ENCODE measurements around the gene ENTPD8. TPM values are rescaled to one million over a fixed set of nuclear protein-coding genes. Genes with fewer than 3 reads are reported as not detected.
"Not testable (repeated sequence)": the region's sequence is repeated elsewhere in the genome, so short reads cannot be mapped to it uniquely, and the experiment has no call there.

Gene ENTPD8
- total and polyA plus RNA-seq, 9 donors = 0.18 to 1.2 (median 0.39) TPM

DNA sequence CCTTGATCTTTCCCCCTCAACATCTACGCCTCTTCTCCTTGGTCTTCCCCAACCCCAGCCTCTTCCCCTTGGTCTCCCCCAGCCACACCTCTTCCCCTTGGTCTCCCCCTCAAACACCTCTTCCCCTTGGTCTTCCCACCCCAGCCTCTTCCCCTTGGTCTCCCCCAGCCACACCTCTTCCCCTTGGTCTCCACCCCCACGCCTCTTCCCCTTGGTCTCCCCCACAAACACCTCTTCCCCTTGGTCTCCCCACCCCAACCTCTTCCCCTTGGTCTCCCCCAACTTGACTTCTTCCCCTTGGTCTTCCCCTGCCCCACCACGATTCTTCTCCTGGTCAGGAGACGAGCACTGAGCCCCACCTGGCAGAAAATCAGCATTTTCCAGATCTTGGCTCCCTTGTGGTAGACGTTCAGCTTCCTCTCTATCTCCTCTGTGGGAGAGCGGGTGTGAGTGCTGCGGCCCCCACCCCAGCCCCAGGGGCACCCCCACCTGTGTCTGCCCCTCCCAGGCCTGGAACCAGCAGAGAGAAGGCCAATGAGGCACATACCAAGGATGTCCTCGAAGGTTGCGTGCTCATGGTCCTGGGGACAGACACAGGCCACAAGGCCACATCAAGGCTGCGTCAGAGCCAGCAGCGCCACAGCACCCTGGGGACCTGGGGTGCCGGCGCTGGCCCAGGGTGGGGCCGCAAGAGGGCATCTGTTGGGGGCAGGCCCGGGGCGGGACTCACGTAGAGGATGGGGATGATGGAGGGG is 11.0 kb upstream of the ENTPD8 start:
- peaks cover 36% of the 10 kb centered on the region for H3K36me3 ChIP-seq (ENCODE audit: control insufficient read depth, insufficient read depth, low read length)
- no peak overlapping the region for H3K27ac ChIP-seq (ENCODE audit: low read length)
- no peak for DNase-seq

DNA sequence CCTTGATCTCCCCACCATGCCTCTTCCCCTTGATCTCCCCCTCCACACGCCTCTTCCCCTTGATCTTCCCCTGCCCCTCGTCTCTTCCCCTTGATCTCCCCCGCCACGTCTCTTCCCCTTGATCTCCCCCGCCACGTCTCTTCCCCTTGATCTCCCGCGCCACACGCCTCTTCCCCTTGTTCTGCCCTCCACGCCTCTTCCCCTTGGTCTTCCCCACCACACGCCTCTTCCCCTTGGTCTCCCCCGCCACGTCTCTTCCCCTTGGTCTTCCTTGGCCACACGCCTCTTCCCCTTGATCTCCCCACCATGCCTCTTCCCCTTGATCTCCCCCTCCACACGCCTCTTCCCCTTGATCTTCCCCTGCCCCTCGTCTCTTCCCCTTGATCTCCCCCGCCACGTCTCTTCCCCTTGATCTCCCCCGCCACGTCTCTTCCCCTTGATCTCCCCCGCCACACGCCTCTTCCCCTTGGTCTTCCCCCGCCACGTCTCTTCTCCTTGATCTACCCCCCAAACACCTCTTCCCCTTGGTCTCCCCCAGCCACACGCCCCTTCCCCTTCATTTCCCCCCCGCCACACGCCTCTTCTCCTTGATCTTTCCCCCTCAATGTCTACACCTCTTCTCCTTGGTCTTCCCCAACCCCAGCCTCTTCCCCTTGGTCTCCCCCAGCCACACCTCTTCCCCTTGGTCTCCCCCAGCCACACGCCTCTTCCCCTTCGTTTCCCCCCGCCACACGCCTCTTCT is 10.3 kb upstream of the ENTPD8 start:
- not testable (repeated sequence) for DNase-seq; H3K4me3 ChIP-seq (ENCODE audit: low read length); H3K9me3 ChIP-seq (replicated peaks; ENCODE audit: control insufficient read depth, low read depth, low read length); H3K27me3 ChIP-seq (ENCODE audit: control insufficient read depth, insufficient read depth, low read length); H3K27ac ChIP-seq (ENCODE audit: low read length)
- WGBS (ENCODE audit: insufficient coverage) = 86% methylated on average over 7 of the region's 31 CpGs
- Histone ChIP-seq H3K4me1 (ENCODE audit: control insufficient read depth, insufficient read depth, low read length) (peaks cover 40% of the 10 kb centered on the region), H3K36me3 (ENCODE audit: control insufficient read depth, insufficient read depth, low read length) (peaks cover 29% of the 10 kb centered on the region)

More for the DNA sequence above, 11.0 kb upstream of the ENTPD8 start:
- Histone ChIP-seq H3K4me3 (ENCODE audit: low read length) (no peak overlapping the region), H3K9me3 (replicated peaks; ENCODE audit: control insufficient read depth, low read depth, low read length) (no peaks in the 10 kb centered on the region), H3K4me1 (ENCODE audit: control insufficient read depth, insufficient read depth, low read length) (peaks cover 34% of the 10 kb centered on the region), H3K27me3 (ENCODE audit: control insufficient read depth, insufficient read depth, low read length) (no peaks in the 10 kb centered on the region)
- 94% methylated on average over 15 of the region's 17 CpGs for WGBS (ENCODE audit: insufficient coverage)

DNA sequence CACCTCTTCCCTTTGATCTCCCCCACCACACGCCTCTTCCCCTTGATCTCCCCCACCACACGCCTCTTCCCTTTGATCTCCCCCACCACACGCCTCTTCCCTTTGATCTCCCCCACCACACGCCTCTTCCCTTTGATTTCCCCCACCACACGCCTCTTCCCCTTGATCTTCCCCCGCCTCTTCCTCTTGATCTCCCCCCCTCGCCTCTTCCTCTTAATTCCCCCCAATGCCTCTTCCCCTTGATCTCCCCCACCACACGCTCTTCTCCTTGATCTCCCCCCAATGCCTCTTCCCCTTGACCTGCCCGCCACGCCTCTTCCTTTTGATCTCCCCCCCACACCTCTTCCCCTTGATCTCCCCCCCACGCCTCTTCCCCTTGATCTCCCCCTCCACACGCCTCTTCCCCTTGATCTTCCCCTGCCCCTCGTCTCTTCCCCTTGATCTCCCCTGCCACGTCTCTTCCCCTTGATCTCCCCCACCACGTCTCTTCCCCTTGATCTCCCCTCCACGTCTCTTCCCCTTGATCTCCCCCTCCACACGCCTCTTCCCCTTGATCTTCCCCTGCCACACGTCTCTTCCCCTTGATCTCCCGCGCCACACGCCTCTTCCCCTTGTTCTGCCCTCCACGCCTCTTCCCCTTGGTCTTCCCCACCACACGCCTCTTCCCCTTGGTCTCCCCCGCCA is 9.5 kb upstream of the ENTPD8 start:
- not testable (repeated sequence) for DNase-seq; H3K27ac ChIP-seq (ENCODE audit: low read length); H3K9me3 ChIP-seq (replicated peaks; ENCODE audit: control insufficient read depth, low read depth, low read length); H3K4me3 ChIP-seq (ENCODE audit: low read length); H3K27me3 ChIP-seq (ENCODE audit: control insufficient read depth, insufficient read depth, low read length)
- WGBS (ENCODE audit: insufficient coverage) = 81% methylated on average over 10 of the region's 24 CpGs
- Histone ChIP-seq H3K4me1 (ENCODE audit: control insufficient read depth, insufficient read depth, low read length) (peaks cover 47% of the 10 kb centered on the region), H3K36me3 (ENCODE audit: control insufficient read depth, insufficient read depth, low read length) (peaks cover 26% of the 10 kb centered on the region)

DNA sequence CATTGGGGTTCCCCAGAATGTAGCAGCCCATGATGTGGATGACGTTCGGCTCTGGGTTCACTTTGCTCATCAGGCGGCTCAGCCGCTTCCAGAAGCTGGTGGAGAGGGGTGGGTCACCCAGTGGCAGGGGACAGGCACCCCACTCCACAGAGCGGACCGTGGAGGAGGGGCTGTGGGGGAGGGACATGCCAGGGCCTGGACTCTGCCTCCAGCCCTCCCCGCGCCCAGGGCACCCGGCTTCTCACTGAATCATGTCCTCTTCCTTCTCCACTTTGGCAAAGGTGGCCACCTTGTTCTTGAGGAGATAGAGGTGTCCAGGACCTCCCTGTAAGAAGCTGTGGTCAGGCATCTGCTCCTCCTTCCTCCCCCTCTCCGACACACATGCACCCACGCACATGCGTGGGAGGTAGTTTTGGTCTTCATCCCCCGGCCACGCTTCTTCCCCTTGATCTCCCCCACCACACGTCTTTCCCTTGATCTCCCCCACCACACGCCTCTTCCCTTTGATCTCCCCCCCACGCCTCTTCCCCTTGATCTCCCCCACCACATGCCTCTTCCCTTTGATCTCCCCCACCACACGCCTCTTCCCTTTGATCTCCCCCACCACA is 8.9 kb upstream of the ENTPD8 start:
- DNase-seq = no peak

DNA sequence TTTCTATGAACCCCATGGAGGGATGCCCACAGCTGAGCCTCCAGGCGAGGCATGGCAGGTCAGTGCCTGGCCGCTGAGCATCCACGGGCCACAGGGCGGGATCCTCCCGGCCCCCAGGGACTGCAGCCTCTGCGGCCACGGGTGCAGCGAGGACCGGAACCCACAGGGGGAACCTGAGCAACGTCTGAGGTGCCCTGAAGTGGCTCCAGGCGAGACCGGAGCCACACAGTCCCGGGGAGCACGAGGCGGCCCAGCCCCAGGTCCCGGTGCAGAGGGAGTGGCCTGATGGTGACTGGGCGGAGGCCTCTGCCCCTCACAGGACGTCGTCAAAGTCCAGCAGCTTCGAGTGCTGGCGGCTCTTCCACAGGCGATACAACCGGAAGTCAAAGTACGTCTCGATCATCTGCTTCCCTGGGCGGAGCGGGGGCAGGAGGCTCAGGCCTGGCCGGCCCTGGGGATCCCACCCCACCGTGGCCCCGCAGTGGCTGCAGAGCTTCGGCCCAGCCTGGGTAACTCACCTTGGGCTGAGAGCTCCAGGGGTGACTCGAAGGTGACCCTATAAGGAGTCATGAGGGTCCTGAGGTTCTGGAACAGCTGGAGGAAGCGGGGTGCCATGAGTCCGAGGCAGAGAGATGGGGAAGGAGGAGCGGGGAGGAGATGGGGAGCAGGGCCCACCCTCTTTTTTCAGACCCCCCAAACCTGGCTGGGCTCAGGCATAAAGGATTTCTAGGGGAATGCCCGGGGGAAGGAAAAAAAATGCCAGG is 8.1 kb upstream of the ENTPD8 start:
- Histone ChIP-seq H3K4me1 (ENCODE audit: control insufficient read depth, insufficient read depth, low read length) (peaks cover 41% of the 10 kb centered on the region), H3K27ac (ENCODE audit: low read length) (no peak overlapping the region), H3K36me3 (ENCODE audit: control insufficient read depth, insufficient read depth, low read length) (peaks cover 21% of the 10 kb centered on the region), H3K4me3 (ENCODE audit: low read length) (no peak overlapping the region), H3K9me3 (replicated peaks; ENCODE audit: control insufficient read depth, low read depth, low read length) (no peaks in the 10 kb centered on the region), H3K27me3 (ENCODE audit: control insufficient read depth, insufficient read depth, low read length) (peaks cover 2% of the 10 kb centered on the region)
- WGBS (ENCODE audit: insufficient coverage) = 64% methylated on average over 30 of the region's 36 CpGs
- no peak for DNase-seq

More for the DNA sequence above, 8.9 kb upstream of the ENTPD8 start:
- peaks cover 2% of the 10 kb centered on the region for H3K27me3 ChIP-seq (ENCODE audit: control insufficient read depth, insufficient read depth, low read length)
- H3K36me3 ChIP-seq (ENCODE audit: control insufficient read depth, insufficient read depth, low read length) = peaks cover 21% of the 10 kb centered on the region
- 95% methylated on average over 5 of the region's 18 CpGs for WGBS (ENCODE audit: insufficient coverage)
- no peak overlapping the region for H3K27ac ChIP-seq (ENCODE audit: low read length)
- H3K9me3 ChIP-seq (replicated peaks; ENCODE audit: control insufficient read depth, low read depth, low read length) = no peaks in the 10 kb centered on the region
- no peak overlapping the region for H3K4me3 ChIP-seq (ENCODE audit: low read length)
- peaks cover 49% of the 10 kb centered on the region for H3K4me1 ChIP-seq (ENCODE audit: control insufficient read depth, insufficient read depth, low read length)

DNA sequence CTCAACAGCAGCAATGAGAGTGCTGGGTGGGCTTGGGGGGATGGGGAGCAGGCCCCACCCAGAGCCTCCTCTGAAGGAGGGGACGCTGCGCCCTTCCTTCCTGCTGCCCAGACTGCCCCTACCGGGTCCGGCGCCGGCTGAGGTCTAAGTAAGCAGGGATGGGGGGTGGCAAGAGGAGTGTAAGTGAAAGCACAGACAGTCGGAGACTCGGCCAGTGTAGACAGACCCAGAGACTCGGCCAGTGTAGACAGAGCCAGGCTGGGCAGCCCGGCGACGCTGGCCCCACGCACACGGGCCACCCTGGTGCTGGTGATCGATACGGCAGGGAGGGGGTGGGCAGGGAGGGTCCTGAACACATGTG is 7.4 kb upstream of the ENTPD8 start:
- H3K9me3 ChIP-seq (replicated peaks; ENCODE audit: control insufficient read depth, low read depth, low read length) = no peaks in the 10 kb centered on the region
- 60% methylated on average over 7 of the region's 16 CpGs for WGBS (ENCODE audit: insufficient coverage)
- H3K4me1 ChIP-seq (ENCODE audit: control insufficient read depth, insufficient read depth, low read length) = peaks cover 38% of the 10 kb centered on the region
- H3K27me3 ChIP-seq (ENCODE audit: control insufficient read depth, insufficient read depth, low read length) = peaks cover 2% of the 10 kb centered on the region
- no peak overlapping the region for H3K27ac ChIP-seq (ENCODE audit: low read length)
- DNase-seq = no peak
- no peak overlapping the region for H3K4me3 ChIP-seq (ENCODE audit: low read length)
- H3K36me3 ChIP-seq (ENCODE audit: control insufficient read depth, insufficient read depth, low read length) = peaks cover 21% of the 10 kb centered on the region

DNA sequence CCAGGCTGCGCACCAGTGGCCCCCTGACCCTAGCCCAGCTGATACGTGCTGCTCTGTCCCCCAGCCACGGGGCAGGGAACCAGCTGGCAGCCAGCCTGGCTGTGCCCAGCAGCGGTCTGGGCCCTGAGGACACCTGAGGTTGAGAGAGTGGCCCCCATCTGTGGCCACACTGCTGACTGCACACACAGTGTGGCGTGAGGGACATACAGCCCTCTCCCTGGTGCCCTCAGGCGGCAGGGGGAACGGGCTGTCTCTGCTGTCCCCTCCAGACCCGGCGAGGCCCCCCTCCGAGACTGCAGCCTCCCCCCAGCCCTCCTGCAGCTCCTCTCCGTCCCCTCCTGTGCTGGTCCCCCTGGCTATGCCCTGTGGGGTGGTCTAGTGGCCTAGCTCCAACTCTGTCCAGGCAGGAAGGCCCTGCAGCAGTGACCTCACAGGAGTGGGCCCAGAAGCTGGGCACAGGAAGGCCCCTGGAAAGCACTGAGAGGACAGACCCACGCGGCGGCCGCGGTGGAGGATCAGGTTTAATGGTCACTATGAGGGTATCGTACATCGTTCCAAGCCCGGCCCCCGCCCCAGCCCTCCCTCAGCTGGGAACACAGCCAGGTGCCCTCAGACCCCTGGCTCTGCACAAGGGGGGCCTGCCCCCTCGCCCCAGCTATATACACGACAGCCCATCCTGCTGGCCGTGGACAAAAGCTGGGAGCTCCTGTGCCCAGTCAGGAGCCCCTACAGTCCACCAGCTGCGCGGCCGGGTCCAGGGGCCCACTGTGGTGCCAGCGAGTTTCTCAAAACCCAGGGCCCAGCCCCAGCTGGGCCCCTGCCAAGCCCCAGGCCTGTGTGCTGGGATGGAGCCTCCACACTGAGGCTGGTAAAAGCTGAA is 6.8 kb upstream of the ENTPD8 start:
- H3K4me3 ChIP-seq (ENCODE audit: low read length) = no peak overlapping the region
- no peak for DNase-seq
- H3K4me1 ChIP-seq (ENCODE audit: control insufficient read depth, insufficient read depth, low read length) = peaks cover 35% of the 10 kb centered on the region
- H3K36me3 ChIP-seq (ENCODE audit: control insufficient read depth, insufficient read depth, low read length) = peaks cover 19% of the 10 kb centered on the region
- H3K27ac ChIP-seq (ENCODE audit: low read length) = peak overlapping the region; percentile 42
- H3K27me3 ChIP-seq (ENCODE audit: control insufficient read depth, insufficient read depth, low read length) = peaks cover 2% of the 10 kb centered on the region
- 62% methylated on average over 18 of the region's 27 CpGs for WGBS (ENCODE audit: insufficient coverage)
- no peaks in the 10 kb centered on the region for H3K9me3 ChIP-seq (replicated peaks; ENCODE audit: control insufficient read depth, low read depth, low read length)

DNA sequence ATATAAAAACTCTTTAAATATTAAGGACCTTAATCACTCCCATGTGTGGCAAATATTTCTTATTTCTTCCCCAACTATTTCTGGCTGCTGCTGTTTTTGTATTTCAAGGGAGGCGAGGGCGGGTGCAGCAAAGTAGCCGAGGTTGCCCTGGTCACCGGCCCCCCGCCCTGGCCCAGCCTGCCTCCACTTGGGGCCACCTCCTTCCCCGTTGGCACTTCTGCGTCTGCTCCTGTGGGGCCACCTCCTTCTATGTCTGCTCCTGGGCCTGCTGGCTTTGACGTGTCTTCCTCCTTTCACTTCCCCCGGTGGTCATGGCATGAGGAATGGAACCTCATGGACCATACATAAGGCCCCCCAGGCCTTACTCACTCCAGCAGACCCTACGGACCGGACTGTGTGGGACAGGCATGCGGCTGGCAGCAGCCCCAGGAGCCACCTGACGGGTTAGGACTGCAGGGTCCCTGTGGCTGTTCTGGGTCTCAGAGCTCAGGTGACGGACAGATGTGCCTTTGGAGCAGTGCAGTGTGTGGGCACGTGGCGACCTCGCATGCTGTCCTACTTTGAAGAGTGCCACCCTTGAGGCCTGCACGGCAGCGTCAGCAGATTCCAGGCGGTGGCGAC is 5.8 kb upstream of the ENTPD8 start:
- 50% methylated on average over 12 of the region's 21 CpGs for WGBS (ENCODE audit: insufficient coverage)
- peak; percentile 82 for DNase-seq

More for the DNA sequence above, 5.8 kb upstream of the ENTPD8 start:
- Histone ChIP-seq H3K27me3 (ENCODE audit: control insufficient read depth, insufficient read depth, low read length) (peaks cover 2% of the 10 kb centered on the region), H3K4me1 (ENCODE audit: control insufficient read depth, insufficient read depth, low read length) (peaks cover 35% of the 10 kb centered on the region), H3K4me3 (ENCODE audit: low read length) (no peak overlapping the region), H3K27ac (ENCODE audit: low read length) (peak overlapping the region; percentile 47), H3K9me3 (replicated peaks; ENCODE audit: control insufficient read depth, low read depth, low read length) (no peaks in the 10 kb centered on the region), H3K36me3 (ENCODE audit: control insufficient read depth, insufficient read depth, low read length) (peaks cover 13% of the 10 kb centered on the region)
